Endothelial cell of umbilical vein (primary cell): ENCODE measurements around the gene FOXM1. TPM values are rescaled to one million over a fixed set of nuclear protein-coding genes. Genes with fewer than 3 reads are reported as not detected.
A peak's percentile ranks its signal among the peaks of the same experiment; 100 is the strongest.

Experiments
- BruUV-seq: library from RNA; stranded (reverse); fragments of 400-500 nt; replicated peaks from 2 replicates; lab custom pipeline; 2021; lab: Mats Ljungman, UMichigan
- CTCF ChIA-PET: fragments of 300-600, 350-600 bp; sonication (Branson Sonifier 250); formaldehyde crosslinking; loops from one replicate; lab custom pipeline; 2021; ENCODE audit warnings: antibody characterized with exemption, inconsistent platforms; lab: Charles Lee
- POLR2A ChIA-PET: fragments of 300-600, 350-600 bp; sonication (Branson Sonifier 250); formaldehyde crosslinking; loops from one replicate; lab custom pipeline; 2021; ENCODE audit warnings: antibody characterized with exemption, inconsistent platforms; lab: Charles Lee
- DNase-seq: peaks from one replicate; pipeline ENCODE4 v3.0.0-alpha.2; 2011; ENCODE audit warnings: low read depth, low spot score
- FAIRE-seq: peaks from 2 replicates; lab custom pipeline; 2011; peaks lifted over from hg19 to GRCh38; lab: Jason Lieb, UNC
- H2AFZ ChIP-seq: 2 replicates; pipeline ENCODE4 v1.6.0; 2012; ENCODE audit warnings: low read depth, low read length, control low read depth, inconsistent platforms
- H3K27ac ChIP-seq: 2 replicates; pipeline ENCODE4 v1.5.1; 2011; ENCODE audit warnings: low read depth, mild to moderate bottlenecking, control low read depth, low read length, moderate library complexity; ENCODE audit not compliant: insufficient read depth
- H3K27me3 ChIP-seq, 2 experiments: 2 replicates each; pipeline versions ENCODE4 v1.6.0 to v1.6.1; 2011; ENCODE audit warnings: low read length in 2 of 2, mixed read lengths in 1 of 2; ENCODE audit not compliant: control insufficient read depth in 2 of 2, insufficient read depth in 2 of 2
- H3K36me3 ChIP-seq, 2 experiments: 2 replicates in 1 of 2; 3 replicates in 1 of 2; pipeline ENCODE4 v1.5.1; 2011; ENCODE audit warnings: low read length in 2 of 2, mild to moderate bottlenecking in 1 of 2, moderate library complexity in 1 of 2; ENCODE audit not compliant: control insufficient read depth in 2 of 2, insufficient read depth in 2 of 2; ENCODE audit errors: extremely low read depth in 1 of 2
- H3K4me1 ChIP-seq: 3 replicates; pipeline ENCODE4 v1.5.1; 2011; ENCODE audit warnings: mild to moderate bottlenecking, low read length; ENCODE audit not compliant: control insufficient read depth, insufficient read depth; ENCODE audit errors: extremely low read depth
- H3K4me2 ChIP-seq: 2 replicates; pipeline ENCODE4 v1.6.1; 2011; ENCODE audit warnings: low read length, control low read depth, mixed read lengths; ENCODE audit not compliant: insufficient read depth
- H3K4me3 ChIP-seq, 3 experiments: fragments of 200-600 bp in 1 of 3; sonication (generic), shearing (Covaris generic) in 1 of 3; replicated peaks in 1 of 3; 2 replicates each; pipeline ENCODE4 v1.5.1; 2011 to 2016; ENCODE audit warnings: control low read depth in 3 of 3, low read length in 3 of 3, mild to moderate bottlenecking in 2 of 3, inconsistent platforms in 1 of 3, low read depth in 1 of 3, moderate library complexity in 1 of 3; ENCODE audit not compliant: insufficient read depth in 1 of 3
- H3K79me2 ChIP-seq: 2 replicates; pipeline ENCODE4 v1.6.0; 2012; ENCODE audit warnings: low read length, inconsistent platforms; ENCODE audit not compliant: control insufficient read depth, insufficient read depth
- H3K9ac ChIP-seq: replicated peaks from 2 replicates; pipeline ENCODE3; 2011; ENCODE audit warnings: low read length, control low read depth; ENCODE audit not compliant: insufficient read depth; ENCODE audit errors: extremely low read depth
- H3K9me1 ChIP-seq: replicated peaks from 3 replicates; pipeline ENCODE4 v1.6.0; 2011; ENCODE audit warnings: mild to moderate bottlenecking, low read length; ENCODE audit not compliant: control insufficient read depth, insufficient read depth; ENCODE audit errors: extremely low read depth
- H3K9me3 ChIP-seq: replicated peaks from 2 replicates; pipeline ENCODE4 v1.5.1; 2012; ENCODE audit warnings: low read length, inconsistent platforms; ENCODE audit not compliant: control insufficient read depth, insufficient read depth
- H4K20me1 ChIP-seq: replicated peaks from 2 replicates; pipeline ENCODE3; 2011; ENCODE audit warnings: mild to moderate bottlenecking, low read length; ENCODE audit not compliant: control insufficient read depth, insufficient read depth; ENCODE audit errors: extremely low read depth
- CTCF ChIP-seq, 2 donors: IDR thresholded peaks; 1 replicate in 1 of 2; 2 replicates in 1 of 2; pipeline ENCODE4 v1.5.1; 2011; ENCODE audit warnings: low read length in 2 of 2, mild to moderate bottlenecking in 2 of 2, moderate library complexity in 2 of 2, control low read depth in 1 of 2, inconsistent platforms in 1 of 2, low read depth in 1 of 2; ENCODE audit not compliant: insufficient read depth in 1 of 2; ENCODE audit errors: extremely low read depth in 1 of 2
- GATA2 ChIP-seq: IDR thresholded peaks from 2 replicates; pipeline ENCODE4 v1.7.0; 2011; ENCODE audit warnings: low read depth, mild to moderate bottlenecking, moderate library complexity, mixed read lengths, low read length; ENCODE audit not compliant: insufficient read length, insufficient read depth
- POLR2A ChIP-seq: IDR thresholded peaks from 2 replicates; pipeline ENCODE4 v1.6.1; 2012; ENCODE audit warnings: low read depth, mild to moderate bottlenecking, control low read depth, low read length
- POLR2AphosphoS5 ChIP-seq: IDR thresholded peaks from 2 replicates; pipeline ENCODE4 v1.6.1; 2012; ENCODE audit warnings: low read depth, mild to moderate bottlenecking, control low read depth, low read length, moderate library complexity; ENCODE audit not compliant: insufficient read depth
- dilution Hi-C: fragments of 300-500 bp; cut with MboI; formaldehyde crosslinking; loops from one replicate; pipeline ENCODE4 v1.15.0; 2019; ENCODE audit warnings: low sequenced_read_pairs; ENCODE audit not compliant: extremely low pct_ligation_motif_present
- intact Hi-C: fragments of 100-400 bp; cut with micrococcal nuclease; formaldehyde crosslinking; loops from one replicate; pipeline ENCODE4 v1.10.0; 2022
- polyA plus RNA-seq, 4 experiments: library from polyadenylated mRNA; depleted of rRNA in 3 of 4; stranded (reverse) in 3 of 4; unstranded in 1 of 4; fragments of >200 nt; gene quantifications; 2 replicates each; pipeline versions ENCODE4 v1.2.1 to v1.2.3, GENCODE V29; 2011 to 2012; ENCODE audit warnings: missing spikeins in 1 of 4
- total RNA-seq: library from RNA; stranded (reverse); gene quantifications from 2 replicates; pipeline ENCODE4 v1.2.3, GENCODE V29; 2021

The FOXM1 gene
- total and polyA plus RNA-seq, 2 donors (not counting 3 experiments of a cell fraction or from before 2014, with no cell fraction given): 43.5 to 136 TPM

GRCh38 chr12:2890388-2891239, 13.6 kb upstream of the FOXM1 start, which contains the start of gene TULP3:
TSS of gene TULP3 (plus strand) at chr12:2890891. CDS start at chr12:2890948, 57 bp downstream.
- Histone ChIP-seq H2AFZ (peak within 1 kb of the TSS; percentile 92), H3K4me1 (peaks cover 11% of the 10 kb centered on the region), H3K9me3 (no peaks in the 10 kb centered on the region), H3K4me2 (peak within 1 kb of the TSS; percentile 68), H3K9ac (peak within 1 kb of the TSS; percentile 80), H4K20me1 (no peaks in the 10 kb centered on the region), H3K4me3 (peak within 1 kb of the TSS; percentile 32 to 76 (median 75)), H3K9me1 (no peaks in the 10 kb centered on the region), H3K36me3 (peaks cover 3% of the 10 kb centered on the region in 2 experiments), H3K27me3 (no peaks in the 10 kb centered on the region), H3K27ac (peak within 1 kb of the TSS; percentile 59), H3K79me2 (peaks cover 22% of the 10 kb centered on the region)
- dilution Hi-C loops (no loop called here), intact Hi-C loops (loop anchor here (1.0 kb wide), 3 partner anchors 13 to 74 kb away; partner anchors contain the start of genes FOXM1 and RHNO1)
- ChIA-PET POLR2A (interaction anchor here (1.3 kb wide), 2 partner anchors 14 to 144 kb away, joined by 4 to 5 read pairs; partner anchors contain the start of genes FOXM1 and RHNO1), CTCF (interaction anchor here (0.6 to 3.6 kb wide), 9 partner anchors 13 to 151 kb away, joined by 3 to 18 read pairs (median 5); partner anchors contain the start of genes FOXM1 and RHNO1)
- FAIRE-seq: peak; percentile 94
- DNase-seq: peak; percentile 99
- TF ChIP-seq CTCF (IDR thresholded peaks at IDR 0.05; ENCODE audit: extremely low read depth in 1 of 2, insufficient read depth in 1 of 2, low read depth in 1 of 2, low read length in 2 of 2): peak in 1 of 2 donors; percentile 18
- no peak for TF ChIP-seq GATA2
- peak; percentile 86 for TF ChIP-seq POLR2A
- TF ChIP-seq POLR2AphosphoS5: peak; percentile 84
- no TSS peak for BruUV-seq
